Activated naive CD4-positive, alpha-beta T cell treated with anti-CD3 and anti-CD28 coated beads for 36 hours (primary cell): ENCODE data around the gene NREP. TPM values are rescaled to one million over a fixed set of nuclear protein-coding genes. Genes with fewer than 3 reads are reported as not detected.

Experiments
- CTCF ChIA-PET: fragments of 350-600 bp; sonication (Branson Sonifier 250); formaldehyde crosslinking; loops from one replicate; lab custom pipeline; 2021; ENCODE audit warnings: antibody characterized with exemption; lab: Charles Lee
- DNase-seq: peaks from one replicate; pipeline ENCODE4 v3.0.0-alpha.2; 2020
- H3K27ac Mint-ChIP-seq: one replicate; pipeline ENCODE4 v1.8.0; 2021; ENCODE audit warnings: mild to moderate bottlenecking, mixed read lengths
- H3K27me3 Mint-ChIP-seq: one replicate; pipeline ENCODE4 v1.8.0; 2021; ENCODE audit warnings: low read depth, mixed read lengths
- H3K36me3 Mint-ChIP-seq: one replicate; pipeline ENCODE4 v1.8.0; 2021; ENCODE audit warnings: low read depth, mixed read lengths
- H3K4me1 Mint-ChIP-seq: one replicate; pipeline ENCODE4 v1.8.0; 2021; ENCODE audit warnings: low read depth, mixed read lengths
- H3K4me3 Mint-ChIP-seq: one replicate; pipeline ENCODE4 v1.8.0; 2021; ENCODE audit warnings: mild to moderate bottlenecking, moderate library complexity, mixed read lengths
- H3K9me3 Mint-ChIP-seq: one replicate; pipeline ENCODE4 v1.8.0; 2021; ENCODE audit warnings: mixed read lengths
- intact Hi-C: fragments of 100-400 bp; cut with micrococcal nuclease; formaldehyde crosslinking; loops from one replicate; pipeline ENCODE4 v1.15.1; 2023
- total RNA-seq, 2 experiments: library from RNA; stranded (reverse); gene quantifications; one replicate each; pipeline ENCODE4 v1.2.3, GENCODE V29; 2021

NREP gene
- total RNA-seq, 2 experiments from 2014 or later, result 6.8 to 7.3 TPM

- H3K9me3 Mint-ChIP-seq, result no peaks in the 10 kb centered on the region
- no peak overlapping the region for H3K4me3 Mint-ChIP-seq
- CTCF ChIA-PET, result no interaction called here
- no peaks in the 10 kb centered on the region for H3K27me3 Mint-ChIP-seq
- no peaks in the 10 kb centered on the region for H3K36me3 Mint-ChIP-seq
- intact Hi-C loops, result no loop called here
- DNase-seq, result no peak
- H3K4me1 Mint-ChIP-seq, result peaks cover 14% of the 10 kb centered on the region
- H3K27ac Mint-ChIP-seq, result no peak overlapping the region
Observed at GRCh38 chr5:111744455-111744854, 12.5 kb downstream of the NREP start.

GRCh38 chr5:111743988-111744387 is 13.0 kb downstream of the NREP start:
- Mint-ChIP-seq H3K9me3 (no peaks in the 10 kb centered on the region), H3K27me3 (no peaks in the 10 kb centered on the region), H3K27ac (no peak overlapping the region), H3K4me3 (no peak overlapping the region), H3K4me1 (peaks cover 14% of the 10 kb centered on the region), H3K36me3 (no peaks in the 10 kb centered on the region)
- no peak for DNase-seq
- CTCF ChIA-PET, result no interaction called here
- intact Hi-C loops, result no loop called here

DNA sequence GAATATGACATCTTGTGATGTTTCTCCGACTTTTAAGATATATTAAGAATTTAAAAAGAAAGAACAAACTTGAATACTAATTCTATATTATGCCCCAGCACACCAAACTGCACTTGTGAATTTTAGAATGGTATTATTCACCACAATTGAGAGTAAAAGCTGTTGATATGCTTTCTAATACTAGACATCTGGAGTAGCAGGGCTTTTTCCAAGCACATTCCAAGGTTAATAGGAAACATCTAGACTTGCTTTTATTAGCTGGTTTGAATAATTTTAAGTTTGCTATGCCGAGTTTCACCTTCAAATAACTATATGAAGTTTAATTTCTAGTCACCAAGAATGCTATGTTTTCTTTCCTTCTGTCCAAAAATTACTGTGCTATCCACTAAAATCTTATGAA is 13.5 kb downstream of the NREP start:
- CTCF ChIA-PET, result no interaction called here
- no peaks in the 10 kb centered on the region for H3K9me3 Mint-ChIP-seq
- peaks cover 10% of the 10 kb centered on the region for H3K4me1 Mint-ChIP-seq
- intact Hi-C loops, result no loop called here
- no peak for DNase-seq
- no peak overlapping the region for H3K27ac Mint-ChIP-seq
- no peaks in the 10 kb centered on the region for H3K36me3 Mint-ChIP-seq
- H3K4me3 Mint-ChIP-seq, result no peak overlapping the region
- no peaks in the 10 kb centered on the region for H3K27me3 Mint-ChIP-seq

DNA sequence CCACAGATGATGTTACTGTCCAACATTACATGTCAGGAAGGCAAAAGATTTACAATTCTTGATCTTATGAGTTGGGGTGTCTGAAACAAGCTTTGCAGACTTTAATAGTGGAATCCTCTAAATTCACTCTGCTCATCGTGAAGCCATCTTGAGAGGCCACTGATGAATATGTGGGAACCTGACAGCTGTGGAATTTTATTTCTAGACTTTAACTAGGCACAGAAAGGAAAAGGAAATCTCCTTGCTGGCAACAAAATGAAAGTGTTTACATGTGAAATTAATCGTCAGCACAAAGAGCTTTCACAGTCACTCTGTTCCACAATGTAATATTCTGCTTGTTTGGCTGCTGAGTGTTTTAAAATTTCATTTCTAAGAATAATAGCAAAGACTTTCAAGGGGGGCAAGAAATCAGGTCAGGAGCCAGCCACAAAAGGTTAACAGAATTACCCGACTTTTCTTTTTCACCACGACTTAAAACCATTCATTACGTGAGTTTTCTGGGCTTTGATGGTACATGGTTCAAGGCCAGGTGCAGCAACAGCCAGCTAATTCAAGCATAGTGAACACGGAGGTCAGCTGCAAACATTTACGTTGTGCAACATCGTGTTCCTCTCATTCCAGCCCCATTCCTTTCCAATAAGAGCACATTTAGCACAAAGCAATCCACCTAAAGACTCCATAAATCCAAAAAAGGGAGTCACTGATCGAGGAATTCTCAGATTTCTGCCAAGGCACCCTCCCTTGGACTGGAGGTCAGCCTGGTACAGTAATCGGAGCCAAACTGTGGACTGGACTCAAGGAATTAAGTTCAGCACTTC is 14.6 kb downstream of the NREP start:
- intact Hi-C loops, result no loop called here
- no peaks in the 10 kb centered on the region for H3K36me3 Mint-ChIP-seq
- no peak for DNase-seq
- no peak overlapping the region for H3K27ac Mint-ChIP-seq
- no peaks in the 10 kb centered on the region for H3K9me3 Mint-ChIP-seq
- CTCF ChIA-PET, result no interaction called here
- no peaks in the 10 kb centered on the region for H3K27me3 Mint-ChIP-seq
- peaks cover 4% of the 10 kb centered on the region for H3K4me1 Mint-ChIP-seq
- no peak overlapping the region for H3K4me3 Mint-ChIP-seq

- H3K27me3 Mint-ChIP-seq, result no peaks in the 10 kb centered on the region
- intact Hi-C loops, result no loop called here
- DNase-seq, result no peak
- no peaks in the 10 kb centered on the region for H3K36me3 Mint-ChIP-seq
- CTCF ChIA-PET, result no interaction called here
- H3K27ac Mint-ChIP-seq, result no peak overlapping the region
- H3K4me3 Mint-ChIP-seq, result no peak overlapping the region
- H3K9me3 Mint-ChIP-seq, result no peaks in the 10 kb centered on the region
- peaks cover 4% of the 10 kb centered on the region for H3K4me1 Mint-ChIP-seq
Observed at GRCh38 chr5:111741278-111741677, 15.7 kb downstream of the NREP start.

GRCh38 chr5:111739416-111739815 is 17.6 kb downstream of the NREP start:
- Mint-ChIP-seq H3K9me3 (no peaks in the 10 kb centered on the region), H3K27ac (no peak overlapping the region), H3K4me3 (no peak overlapping the region), H3K36me3 (no peaks in the 10 kb centered on the region), H3K4me1 (peaks cover 6% of the 10 kb centered on the region), H3K27me3 (no peaks in the 10 kb centered on the region)
- DNase-seq, result no peak
- CTCF ChIA-PET, result no interaction called here
- intact Hi-C loops, result no loop called here

DNA sequence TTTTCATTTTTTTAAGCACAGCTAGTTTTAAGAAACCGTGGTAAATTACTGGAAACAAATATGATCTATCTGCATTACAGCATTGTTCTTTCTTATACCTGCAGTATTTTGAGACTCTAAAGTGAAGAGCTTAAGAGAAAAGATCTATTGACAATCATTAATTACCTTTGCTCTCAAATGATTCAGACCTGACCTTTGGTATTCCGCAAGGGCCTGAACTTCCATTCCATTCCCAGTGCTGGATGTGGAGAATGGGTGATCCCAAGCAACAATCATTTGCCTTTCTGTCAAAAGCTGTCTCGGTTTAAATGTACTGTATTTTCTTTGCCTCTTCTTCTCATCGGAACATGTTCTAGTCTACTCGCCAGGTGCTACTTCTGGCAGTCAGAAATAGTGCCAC is 18.9 kb downstream of the NREP start:
- H3K36me3 Mint-ChIP-seq, result no peaks in the 10 kb centered on the region
- H3K27me3 Mint-ChIP-seq, result no peaks in the 10 kb centered on the region
- H3K9me3 Mint-ChIP-seq, result no peaks in the 10 kb centered on the region
- no peak for DNase-seq
- intact Hi-C loops, result no loop called here
- no peak overlapping the region for H3K27ac Mint-ChIP-seq
- CTCF ChIA-PET, result no interaction called here
- H3K4me1 Mint-ChIP-seq, result peaks cover 9% of the 10 kb centered on the region
- no peak overlapping the region for H3K4me3 Mint-ChIP-seq

DNA sequence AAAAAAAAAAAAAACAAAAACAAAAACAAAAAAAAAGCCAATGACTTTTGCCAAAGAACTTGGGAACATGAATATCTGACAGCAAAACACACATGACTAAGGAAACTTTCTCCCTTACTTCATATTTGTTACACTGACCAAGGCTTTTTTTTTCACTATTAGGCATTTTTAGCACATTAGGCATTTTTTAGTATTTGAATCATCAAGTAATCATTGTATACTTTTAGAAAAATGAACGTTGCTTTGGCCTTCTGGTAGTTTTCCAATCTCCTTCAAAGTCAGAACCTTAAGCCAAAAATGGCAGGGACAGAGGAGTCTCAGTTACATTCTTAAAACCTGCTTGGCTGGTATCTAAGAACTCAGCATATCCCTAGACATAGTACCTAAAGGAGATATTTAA is 19.3 kb downstream of the NREP start:
- Mint-ChIP-seq H3K27me3 (no peaks in the 10 kb centered on the region), H3K36me3 (peaks cover 2% of the 10 kb centered on the region), H3K4me3 (no peak overlapping the region), H3K27ac (no peak overlapping the region), H3K4me1 (peaks cover 9% of the 10 kb centered on the region), H3K9me3 (no peaks in the 10 kb centered on the region)
- no peak for DNase-seq
- intact Hi-C loops, result no loop called here
- CTCF ChIA-PET, result no interaction called here

- CTCF ChIA-PET, result no interaction called here
- no peak overlapping the region for H3K4me3 Mint-ChIP-seq
- intact Hi-C loops, result no loop called here
- H3K36me3 Mint-ChIP-seq, result peaks cover 2% of the 10 kb centered on the region
- peak; percentile 59 for DNase-seq
- no peak overlapping the region for H3K27ac Mint-ChIP-seq
- peaks cover 11% of the 10 kb centered on the region for H3K4me1 Mint-ChIP-seq
- H3K9me3 Mint-ChIP-seq, result no peaks in the 10 kb centered on the region
- no peaks in the 10 kb centered on the region for H3K27me3 Mint-ChIP-seq
Observed at GRCh38 chr5:111735583-111736270, 21.3 kb downstream of the NREP start.

DNA sequence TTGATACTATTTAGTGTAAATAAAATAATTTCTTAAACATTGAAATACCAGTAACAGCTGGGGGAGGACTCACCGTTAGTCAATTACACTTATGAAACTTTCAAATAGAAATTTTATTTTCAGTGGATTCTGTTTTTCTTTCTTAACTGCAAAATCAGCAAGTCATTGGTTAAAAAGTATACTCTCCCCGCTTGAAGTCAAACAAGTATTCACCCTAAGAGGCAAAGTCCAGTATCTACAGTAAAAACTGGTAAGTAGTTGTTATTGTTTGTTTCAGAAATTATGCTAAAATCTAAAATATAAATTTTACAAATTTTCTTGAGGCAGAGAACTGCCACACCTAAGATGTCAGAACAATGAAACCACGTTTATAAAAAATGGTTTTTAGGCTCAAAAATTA is 22.4 kb downstream of the NREP start:
- Mint-ChIP-seq H3K36me3 (peaks cover 4% of the 10 kb centered on the region), H3K27me3 (no peaks in the 10 kb centered on the region), H3K27ac (no peak overlapping the region), H3K9me3 (no peaks in the 10 kb centered on the region), H3K4me3 (no peak overlapping the region), H3K4me1 (peaks cover 11% of the 10 kb centered on the region)
- intact Hi-C loops, result no loop called here
- no peak for DNase-seq
- CTCF ChIA-PET, result no interaction called here

DNA sequence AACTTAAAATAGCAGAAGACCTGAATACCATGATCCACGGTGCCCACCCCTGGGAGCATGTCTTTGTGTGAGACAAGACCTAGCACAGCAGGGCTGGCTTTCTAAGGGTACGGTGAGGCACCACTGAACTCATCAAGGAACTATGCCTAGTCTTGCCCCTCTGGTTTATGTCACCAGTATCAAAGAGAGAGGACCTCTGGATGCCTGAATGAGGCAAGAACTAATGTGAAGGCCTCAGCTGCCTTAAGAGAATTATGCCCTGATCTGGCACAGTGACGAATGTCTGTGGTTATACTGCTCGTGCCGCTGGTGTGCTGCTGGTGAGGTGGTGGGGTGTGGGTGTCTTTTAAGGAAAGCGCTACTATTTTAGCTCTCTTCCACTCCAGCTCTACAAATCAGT is 23.0 kb downstream of the NREP start:
- no peaks in the 10 kb centered on the region for H3K27me3 Mint-ChIP-seq
- peaks cover 11% of the 10 kb centered on the region for H3K4me1 Mint-ChIP-seq
- peak; percentile 25 for DNase-seq
- peaks cover 4% of the 10 kb centered on the region for H3K36me3 Mint-ChIP-seq
- H3K4me3 Mint-ChIP-seq, result no peak overlapping the region
- no peaks in the 10 kb centered on the region for H3K9me3 Mint-ChIP-seq
- no peak overlapping the region for H3K27ac Mint-ChIP-seq
- intact Hi-C loops, result no loop called here
- CTCF ChIA-PET, result no interaction called here

- Mint-ChIP-seq H3K27ac (no peak overlapping the region), H3K9me3 (no peaks in the 10 kb centered on the region), H3K4me3 (no peak overlapping the region), H3K4me1 (peaks cover 11% of the 10 kb centered on the region), H3K27me3 (no peaks in the 10 kb centered on the region), H3K36me3 (peaks cover 4% of the 10 kb centered on the region)
- CTCF ChIA-PET, result no interaction called here
- intact Hi-C loops, result no loop called here
- DNase-seq, result no peak
Observed at GRCh38 chr5:111733571-111733970, 23.4 kb downstream of the NREP start.

DNA sequence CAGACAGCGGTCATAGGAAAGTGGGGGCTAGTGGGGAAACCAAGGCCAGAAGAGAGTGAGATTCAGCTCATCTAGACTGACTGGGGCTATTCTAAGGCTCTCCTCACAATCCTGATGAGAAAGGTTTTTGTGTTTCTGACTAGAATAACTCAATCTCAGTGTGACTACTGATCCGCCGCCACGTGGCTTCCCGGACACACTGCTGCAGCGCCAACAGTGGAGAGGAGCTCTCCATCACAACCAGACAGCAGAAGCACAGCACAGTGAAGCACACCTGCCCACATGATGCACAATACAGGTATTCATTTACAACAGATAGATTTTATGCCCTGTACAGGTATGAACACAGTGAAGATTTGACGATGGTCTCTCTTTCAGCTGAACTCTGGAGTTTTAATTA is 25.4 kb downstream of the NREP start:
- no peak for DNase-seq
- no peaks in the 10 kb centered on the region for H3K9me3 Mint-ChIP-seq
- H3K27ac Mint-ChIP-seq, result no peak overlapping the region
- no peak overlapping the region for H3K4me3 Mint-ChIP-seq
- peaks cover 11% of the 10 kb centered on the region for H3K4me1 Mint-ChIP-seq
- intact Hi-C loops, result no loop called here
- H3K36me3 Mint-ChIP-seq, result peaks cover 6% of the 10 kb centered on the region
- CTCF ChIA-PET, result no interaction called here
- peaks cover 2% of the 10 kb centered on the region for H3K27me3 Mint-ChIP-seq
